Neuron (in vitro differentiated cells): ENCODE results near the gene PPM1L.

Experiments used
- H2AFZ ChIP-seq: one replicate; pipeline ENCODE4 v1.6.1; 2013; ENCODE audit warnings: low read depth, mild to moderate bottlenecking, inconsistent platforms, low read length, moderate library complexity
- H3K27me3 ChIP-seq: one replicate; pipeline ENCODE4 v1.6.1; 2013; ENCODE audit warnings: low read length; ENCODE audit not compliant: insufficient read depth
- H3K36me3 ChIP-seq: one replicate; pipeline ENCODE4 v1.6.1; 2013; ENCODE audit warnings: low read length; ENCODE audit not compliant: insufficient read depth
- H3K4me1 ChIP-seq: one replicate; pipeline ENCODE4 v1.6.1; 2013; ENCODE audit warnings: low read length; ENCODE audit not compliant: insufficient read depth
- H3K4me3 ChIP-seq: 2 replicates; pipeline ENCODE4 v1.5.1; 2013; ENCODE audit warnings: mild to moderate bottlenecking, low read length, moderate library complexity
- H3K9me3 ChIP-seq: one replicate; pipeline ENCODE4 v1.6.1; 2013; ENCODE audit warnings: low read length

PPM1L gene

GRCh38 chr3:161072211-161072621 is 316.2 kb downstream of the PPM1L start:
- Histone ChIP-seq H2AFZ (no peak overlapping the region), H3K4me1 (no peaks in the 10 kb centered on the region), H3K4me3 (no peak overlapping the region), H3K36me3 (peaks cover 13% of the 10 kb centered on the region), H3K27me3 (no peaks in the 10 kb centered on the region), H3K9me3 (no peaks in the 10 kb centered on the region)

- H3K9me3 ChIP-seq: no peaks in the 10 kb centered on the region
- H3K4me1 ChIP-seq: no peaks in the 10 kb centered on the region
- no peaks in the 10 kb centered on the region for H3K27me3 ChIP-seq
- no peak overlapping the region for H3K4me3 ChIP-seq
- H3K36me3 ChIP-seq: peaks cover 13% of the 10 kb centered on the region
- H2AFZ ChIP-seq: no peak overlapping the region
Measured at GRCh38 chr3:161072751-161073150, 316.7 kb downstream of the PPM1L start.

- no peaks in the 10 kb centered on the region for H3K4me1 ChIP-seq
- no peak overlapping the region for H2AFZ ChIP-seq
- no peaks in the 10 kb centered on the region for H3K27me3 ChIP-seq
- H3K36me3 ChIP-seq: peaks cover 13% of the 10 kb centered on the region
- no peak overlapping the region for H3K4me3 ChIP-seq
- no peaks in the 10 kb centered on the region for H3K9me3 ChIP-seq
Measured at GRCh38 chr3:161073181-161073580, 317.1 kb downstream of the PPM1L start.

- Histone ChIP-seq H3K4me1 (no peaks in the 10 kb centered on the region), H3K4me3 (no peak overlapping the region), H2AFZ (no peak overlapping the region), H3K36me3 (no peaks in the 10 kb centered on the region), H3K27me3 (no peaks in the 10 kb centered on the region), H3K9me3 (no peaks in the 10 kb centered on the region)
Measured at GRCh38 chr3:161081633-161082032, 325.6 kb downstream of the PPM1L start.

- no peaks in the 10 kb centered on the region for H3K36me3 ChIP-seq
- no peaks in the 10 kb centered on the region for H3K27me3 ChIP-seq
- H2AFZ ChIP-seq: no peak overlapping the region
- H3K4me3 ChIP-seq: no peak overlapping the region
- no peaks in the 10 kb centered on the region for H3K9me3 ChIP-seq
- no peaks in the 10 kb centered on the region for H3K4me1 ChIP-seq
Measured at GRCh38 chr3:161082063-161082462, 326.0 kb downstream of the PPM1L start.

GRCh38 chr3:161083131-161083530 is 327.1 kb downstream of the PPM1L start:
- Histone ChIP-seq H3K36me3 (no peaks in the 10 kb centered on the region), H3K9me3 (no peaks in the 10 kb centered on the region), H3K27me3 (no peaks in the 10 kb centered on the region), H2AFZ (no peak overlapping the region), H3K4me1 (no peaks in the 10 kb centered on the region), H3K4me3 (no peak overlapping the region)

- H3K4me3 ChIP-seq: no peak overlapping the region
- H3K27me3 ChIP-seq: no peaks in the 10 kb centered on the region
- H3K9me3 ChIP-seq: no peaks in the 10 kb centered on the region
- no peak overlapping the region for H2AFZ ChIP-seq
- H3K4me1 ChIP-seq: no peaks in the 10 kb centered on the region
- no peaks in the 10 kb centered on the region for H3K36me3 ChIP-seq
Measured at GRCh38 chr3:161084277-161084676, 328.2 kb downstream of the PPM1L start.

GRCh38 chr3:161093895-161094294 is 337.9 kb downstream of the PPM1L start:
- Histone ChIP-seq H3K4me1 (no peaks in the 10 kb centered on the region), H3K27me3 (peaks cover 4% of the 10 kb centered on the region), H3K9me3 (no peaks in the 10 kb centered on the region), H3K36me3 (no peaks in the 10 kb centered on the region), H3K4me3 (no peak overlapping the region), H2AFZ (no peak overlapping the region)

- no peaks in the 10 kb centered on the region for H3K9me3 ChIP-seq
- no peak overlapping the region for H3K4me3 ChIP-seq
- peaks cover 4% of the 10 kb centered on the region for H3K27me3 ChIP-seq
- H2AFZ ChIP-seq: no peak overlapping the region
- no peaks in the 10 kb centered on the region for H3K4me1 ChIP-seq
- H3K36me3 ChIP-seq: no peaks in the 10 kb centered on the region
Measured at GRCh38 chr3:161096771-161097367, 340.8 kb downstream of the PPM1L start.

GRCh38 chr3:161100994-161101393 is 345.0 kb downstream of the PPM1L start:
- Histone ChIP-seq H3K4me1 (no peaks in the 10 kb centered on the region), H2AFZ (no peak overlapping the region), H3K36me3 (no peaks in the 10 kb centered on the region), H3K27me3 (peaks cover 4% of the 10 kb centered on the region), H3K4me3 (no peak overlapping the region), H3K9me3 (peaks cover 9% of the 10 kb centered on the region)

GRCh38 chr3:161101609-161102008 is 345.6 kb downstream of the PPM1L start:
- H3K4me1 ChIP-seq: no peaks in the 10 kb centered on the region
- no peak overlapping the region for H3K4me3 ChIP-seq
- no peak overlapping the region for H2AFZ ChIP-seq
- peaks cover 4% of the 10 kb centered on the region for H3K27me3 ChIP-seq
- H3K36me3 ChIP-seq: no peaks in the 10 kb centered on the region
- H3K9me3 ChIP-seq: peaks cover 9% of the 10 kb centered on the region

- H2AFZ ChIP-seq: no peak overlapping the region
- H3K4me1 ChIP-seq: no peaks in the 10 kb centered on the region
- H3K36me3 ChIP-seq: no peaks in the 10 kb centered on the region
- no peak overlapping the region for H3K4me3 ChIP-seq
- peaks cover 9% of the 10 kb centered on the region for H3K9me3 ChIP-seq
- no peaks in the 10 kb centered on the region for H3K27me3 ChIP-seq
Measured at GRCh38 chr3:161103776-161104385, 347.9 kb downstream of the PPM1L start.

- peaks cover 9% of the 10 kb centered on the region for H3K9me3 ChIP-seq
- H3K27me3 ChIP-seq: no peaks in the 10 kb centered on the region
- no peaks in the 10 kb centered on the region for H3K36me3 ChIP-seq
- H2AFZ ChIP-seq: peak within 1 kb of the TSS; percentile 32
- H3K4me1 ChIP-seq: no peaks in the 10 kb centered on the region
- H3K4me3 ChIP-seq: peak within 1 kb of the TSS; percentile 11
Measured at GRCh38 chr3:161104561-161105551, 348.8 kb downstream of the PPM1L start, which contains the start of gene B3GALNT1. TSS of gene B3GALNT1 (minus strand) at chr3:161105349. CDS start at chr3:161086754, 18,595 bp downstream.
